Ovary (tissue), 9 donors: ENCODE data around the gene MYCBPAP. TPM values are rescaled to one million over a fixed set of nuclear protein-coding genes. Genes with fewer than 3 reads are reported as not detected.

Experiments used
- DNase-seq, 5 donors: peaks; one replicate each; pipeline ENCODE4 v3.0.0-alpha.2; 2019 to 2020
- H3K27ac ChIP-seq, 2 donors: fragments of 200-600 bp; one replicate each; pipeline versions ENCODE4 v1.5.1 to v1.8.0; 2019 to 2022
- H3K27me3 ChIP-seq: fragments of 200-600 bp; one replicate; pipeline ENCODE4 v1.8.0; 2022
- H3K36me3 ChIP-seq: fragments of 200-600 bp; sonication (generic); one replicate; pipeline ENCODE4 v1.5.1; 2019
- H3K4me1 ChIP-seq: one replicate; pipeline ENCODE4 v1.8.1; 2013; ENCODE audit warnings: mild to moderate bottlenecking, moderate library complexity; ENCODE audit not compliant: insufficient read depth
- H3K4me3 ChIP-seq: fragments of 200-600 bp; sonication (generic); one replicate; pipeline ENCODE4 v1.5.1; 2017
- H3K9me3 ChIP-seq, 2 donors: fragments of 200-600 bp in 1 of 2; sonication (generic) in 1 of 2; one replicate each; pipeline versions ENCODE4 v1.5.1 to v1.8.1; 2013 to 2019; ENCODE audit warnings: mild to moderate bottlenecking in 1 of 2, moderate library complexity in 1 of 2
- CTCF ChIP-seq, 3 donors: fragments of 450-650 bp in 2 of 3; fragments of 200-600 bp in 1 of 3; IDR thresholded peaks; one replicate each; pipeline versions ENCODE4 v1.5.1 to v1.8.0; 2016 to 2022; ENCODE audit warnings: antibody characterized with exemption in 3 of 3, mild to moderate bottlenecking in 1 of 3
- EP300 ChIP-seq: sonication (generic); formaldehyde crosslinking; IDR thresholded peaks from one replicate; pipeline ENCODE4 v1.6.1; 2017; ENCODE audit warnings: antibody characterized with exemption
- POLR2A ChIP-seq: fragments of 450-650 bp; IDR thresholded peaks from one replicate; pipeline ENCODE4 v1.6.1; 2017; ENCODE audit warnings: antibody characterized with exemption, mild to moderate bottlenecking, moderate library complexity
- WGBS, 3 donors: extraction: QIAGEN DNeasy Blood & Tissue Kit in 1 of 3; methylation state at CpG; one replicate each; pipeline versions ENCODE4 v1.1.5 to v1.1.7; 2013 to 2017; 5-methylcytosine and 5-hydroxymethylcytosine counted together
- intact Hi-C, 4 donors: fragments of 100-400 bp; cut with DNase I; formaldehyde crosslinking; loops; one replicate each; pipeline versions ENCODE4 v1.11.0 to v1.15.1; 2022 to 2023
- polyA plus RNA-seq, 2 donors: library from polyadenylated mRNA; stranded (reverse); fragments of 200-250 nt in 1 of 2; fragments of 350-450 nt in 1 of 2; fragmentation: Illumina TruSeq in 1 of 2; extraction: RNeasy Lipid Tissue Mini Kit (QIAGEN cat#74804) in 1 of 2; gene quantifications; one replicate each; pipeline ENCODE4 v1.2.3, GENCODE V29; 2013 to 2014
- total RNA-seq, 7 donors: library from RNA; depleted of rRNA in 2 of 7; stranded (reverse); fragments of >200 nt in 2 of 7; fragmentation: NEBNext Ultra II Directional in 3 of 7; extraction: Animal tissue kit (Norgen Biotek cat#: 25700) in 3 of 7; gene quantifications; one replicate each; pipeline versions ENCODE4 v1.1.0 to v1.2.4, GENCODE V29; 2016 to 2023
- donor health status: DM: no; HTN: no; CAD: no; lungs with moderate emphysema.
- donor health status: DM: no; HTN: no; CAD: no.
- donor health status: Bipolar disorder and iron deficiency.
- donor health status: DM: yes; HTN: yes; CAD: no.
- donor health status: DM: no; HTN: no; CAD: no.
- donor health status: DM: yes; HTN: yes; CAD: no.

MYCBPAP gene
- total and polyA plus RNA-seq, 9 donors, result 2.5 to 9.7 (median 4.5) TPM

- Histone ChIP-seq H3K27ac (no peak overlapping the region), H3K36me3 (no peaks in the 10 kb centered on the region), H3K4me1 (peaks cover 4% of the 10 kb centered on the region), H3K4me3 (no peak overlapping the region), H3K9me3 (no peaks in the 10 kb centered on the region), H3K27me3 (no peaks in the 10 kb centered on the region)
- intact Hi-C loops, result loop anchor here in 1 of 4 donors (5.0 kb wide), 2 partner anchors 38 to 103 kb away; partner anchors contain the start of gene ACSF2
- no peak for DNase-seq
- TF ChIP-seq POLR2A (no peak), CTCF (IDR thresholded peaks at IDR 0.05) (no peak), EP300 (no peak)
- WGBS, 3 donors, result 92 to 97% (median 94%) methylated on average over 6 of the region's 6 CpGs
Observed at GRCh38 chr17:50465171-50465570, 43.1 kb upstream of the MYCBPAP start.

GRCh38 chr17:50465635-50466034 is 42.6 kb upstream of the MYCBPAP start:
- Histone ChIP-seq H3K27ac (no peak overlapping the region), H3K36me3 (no peaks in the 10 kb centered on the region), H3K4me3 (no peak overlapping the region), H3K27me3 (no peaks in the 10 kb centered on the region), H3K4me1 (peaks cover 4% of the 10 kb centered on the region), H3K9me3 (no peaks in the 10 kb centered on the region)
- TF ChIP-seq CTCF (IDR thresholded peaks at IDR 0.05) (no peak), POLR2A (no peak), EP300 (no peak)
- intact Hi-C loops, result loop anchor here in 1 of 4 donors (5.0 kb wide), 2 partner anchors 38 to 103 kb away; partner anchors contain the start of gene ACSF2
- 93 to 95% (median 94%) methylated on average over 9 of the region's 9 CpGs for WGBS, 3 donors
- DNase-seq, result no peak

- H3K27me3 ChIP-seq, result no peaks in the 10 kb centered on the region
- 88 to 93% (median 91%) methylated on average over 9 of the region's 9 CpGs for WGBS, 3 donors
- H3K4me3 ChIP-seq, result no peak overlapping the region
- H3K4me1 ChIP-seq, result peaks cover 4% of the 10 kb centered on the region
- no peak overlapping the region for H3K27ac ChIP-seq
- TF ChIP-seq CTCF (IDR thresholded peaks at IDR 0.05) (no peak), EP300 (no peak), POLR2A (no peak)
- H3K36me3 ChIP-seq, result no peaks in the 10 kb centered on the region
- intact Hi-C loops, result loop anchor here in 1 of 4 donors (5.0 kb wide), 2 partner anchors 39 to 104 kb away; partner anchors contain the start of gene ACSF2
- DNase-seq, result no peak
- H3K9me3 ChIP-seq, result no peaks in the 10 kb centered on the region
Observed at GRCh38 chr17:50466371-50467113, 41.7 kb upstream of the MYCBPAP start.

GRCh38 chr17:50467114-50467854 is 41.0 kb upstream of the MYCBPAP start:
- TF ChIP-seq POLR2A, result no peak
- no peak for TF ChIP-seq CTCF (IDR thresholded peaks at IDR 0.05)
- no peak for TF ChIP-seq EP300
- H3K4me1 ChIP-seq, result peaks cover 4% of the 10 kb centered on the region
- no peak overlapping the region for H3K27ac ChIP-seq
- H3K36me3 ChIP-seq, result no peaks in the 10 kb centered on the region
- no peak for DNase-seq
- no peaks in the 10 kb centered on the region for H3K27me3 ChIP-seq
- 87 to 94% (median 89%) methylated on average over 7 of the region's 7 CpGs for WGBS, 3 donors
- H3K4me3 ChIP-seq, result no peak overlapping the region
- intact Hi-C loops, result loop anchor here in 1 of 4 donors (5.0 kb wide), 2 partner anchors 40 to 105 kb away; partner anchors contain the start of gene ACSF2
- H3K9me3 ChIP-seq, result no peaks in the 10 kb centered on the region
